ENCODE data around the gene RXYLT1. TPM values are rescaled to one million over a fixed set of nuclear protein-coding genes. Genes with fewer than 3 reads are reported as not detected.

Gene RXYLT1
- total RNA-seq, 3 donors from 2014 or later, result 16.0 to 20.2 (median 19.0) TPM

DNA sequence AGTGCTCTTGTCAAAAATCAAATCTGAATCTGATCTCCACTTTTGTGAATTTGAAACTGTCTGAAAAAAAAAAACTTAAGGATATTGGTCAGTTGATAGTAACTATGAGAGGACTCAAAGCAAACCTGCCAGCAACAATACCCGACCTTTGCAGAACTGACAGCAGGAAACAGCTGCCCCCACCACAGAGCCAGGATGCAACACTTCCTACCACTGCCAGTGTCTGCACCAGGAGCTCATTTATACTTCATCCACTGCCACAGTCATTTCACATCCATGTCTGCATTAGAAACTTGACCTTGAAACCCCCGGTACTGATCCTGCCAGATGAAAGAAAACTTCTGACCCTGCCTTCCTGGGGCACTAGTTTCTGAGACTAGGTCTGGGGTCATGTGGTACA, 27.4 kb upstream of the RXYLT1 start:
- DNase-seq (ENCODE audit: low spot score in 2 of 2), result no peak
- intact Hi-C loops (cut with DNase I; ENCODE audit: low total_unique reads), result no loop called here

DNA sequence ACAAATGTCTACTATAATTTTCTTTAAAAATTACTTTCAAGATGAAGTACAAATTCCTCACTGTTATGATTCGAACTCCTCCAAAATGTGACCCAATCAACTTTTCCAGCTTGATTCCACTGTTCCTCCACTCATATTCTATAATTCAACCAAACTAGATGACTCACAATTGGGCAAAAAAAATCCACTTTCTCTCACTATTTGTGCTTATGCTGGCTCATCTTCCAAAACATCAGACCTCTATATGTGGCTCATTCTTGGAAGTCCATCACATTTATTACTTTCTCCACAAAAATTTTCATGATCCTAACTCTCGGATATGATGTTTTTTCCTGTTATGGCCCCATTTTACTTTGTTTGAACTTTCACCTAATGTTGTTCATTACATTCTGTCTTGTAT, 26.9 kb upstream of the RXYLT1 start:
- H3K27me3 ChIP-seq, result no peaks in the 10 kb centered on the region
- intact Hi-C loops (cut with DNase I; ENCODE audit: low total_unique reads), result no loop called here
- no peaks in the 10 kb centered on the region for H3K4me1 ChIP-seq
- no peak overlapping the region for H3K27ac ChIP-seq
- DNase-seq (ENCODE audit: low spot score in 2 of 2), result no peak
- no peak for TF ChIP-seq POLR2AphosphoS5 (IDR thresholded peaks at IDR 0.05)
- no peak for TF ChIP-seq POLR2A (IDR thresholded peaks at IDR 0.05)
- TF ChIP-seq, protein P1, sequence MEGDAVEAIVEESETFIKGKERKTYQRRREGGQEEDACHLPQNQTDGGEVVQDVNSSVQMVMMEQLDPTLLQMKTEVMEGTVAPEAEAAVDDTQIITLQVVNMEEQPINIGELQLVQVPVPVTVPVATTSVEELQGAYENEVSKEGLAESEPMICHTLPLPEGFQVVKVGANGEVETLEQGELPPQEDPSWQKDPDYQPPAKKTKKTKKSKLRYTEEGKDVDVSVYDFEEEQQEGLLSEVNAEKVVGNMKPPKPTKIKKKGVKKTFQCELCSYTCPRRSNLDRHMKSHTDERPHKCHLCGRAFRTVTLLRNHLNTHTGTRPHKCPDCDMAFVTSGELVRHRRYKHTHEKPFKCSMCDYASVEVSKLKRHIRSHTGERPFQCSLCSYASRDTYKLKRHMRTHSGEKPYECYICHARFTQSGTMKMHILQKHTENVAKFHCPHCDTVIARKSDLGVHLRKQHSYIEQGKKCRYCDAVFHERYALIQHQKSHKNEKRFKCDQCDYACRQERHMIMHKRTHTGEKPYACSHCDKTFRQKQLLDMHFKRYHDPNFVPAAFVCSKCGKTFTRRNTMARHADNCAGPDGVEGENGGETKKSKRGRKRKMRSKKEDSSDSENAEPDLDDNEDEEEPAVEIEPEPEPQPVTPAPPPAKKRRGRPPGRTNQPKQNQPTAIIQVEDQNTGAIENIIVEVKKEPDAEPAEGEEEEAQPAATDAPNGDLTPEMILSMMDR (IDR thresholded peaks at IDR 0.05), result no peak
- H3K9me3 ChIP-seq, result no peaks in the 10 kb centered on the region
- H3K36me3 ChIP-seq, result no peaks in the 10 kb centered on the region
- no peak overlapping the region for H3K4me3 ChIP-seq

More for the DNA sequence above, 27.4 kb upstream of the RXYLT1 start:
- Histone ChIP-seq H3K4me3 (no peak overlapping the region), H3K9me3 (no peaks in the 10 kb centered on the region), H3K36me3 (no peaks in the 10 kb centered on the region), H3K27ac (no peak overlapping the region), H3K4me1 (no peaks in the 10 kb centered on the region), H3K27me3 (no peaks in the 10 kb centered on the region)
- TF ChIP-seq, protein P1 (IDR thresholded peaks at IDR 0.05), result no peak
- TF ChIP-seq POLR2A (IDR thresholded peaks at IDR 0.05), result no peak

DNA sequence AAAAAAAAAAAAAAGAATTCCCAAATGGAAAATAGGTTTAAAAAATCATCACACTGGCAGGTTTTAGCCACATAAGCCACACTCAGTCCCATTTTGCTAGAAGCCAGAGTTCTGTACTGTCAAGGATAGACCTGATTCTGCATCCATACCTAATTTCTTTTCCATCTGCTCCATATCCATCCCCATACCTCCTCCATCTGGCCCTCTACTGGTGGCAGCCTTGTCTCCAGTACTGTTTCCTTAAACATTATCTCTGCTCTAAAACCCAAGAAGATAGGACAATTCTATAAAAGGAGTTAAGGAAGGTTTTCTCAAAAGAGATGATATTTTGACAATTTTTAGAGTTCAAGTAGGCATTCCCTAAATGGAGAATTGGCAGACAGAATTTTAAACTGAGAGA, 26.0 kb upstream of the RXYLT1 start:
- no peak for TF ChIP-seq POLR2A (IDR thresholded peaks at IDR 0.05)
- TF ChIP-seq, protein P1 (IDR thresholded peaks at IDR 0.05), result no peak
- no peak for TF ChIP-seq POLR2AphosphoS5 (IDR thresholded peaks at IDR 0.05)
- no peaks in the 10 kb centered on the region for H3K9me3 ChIP-seq

DNA sequence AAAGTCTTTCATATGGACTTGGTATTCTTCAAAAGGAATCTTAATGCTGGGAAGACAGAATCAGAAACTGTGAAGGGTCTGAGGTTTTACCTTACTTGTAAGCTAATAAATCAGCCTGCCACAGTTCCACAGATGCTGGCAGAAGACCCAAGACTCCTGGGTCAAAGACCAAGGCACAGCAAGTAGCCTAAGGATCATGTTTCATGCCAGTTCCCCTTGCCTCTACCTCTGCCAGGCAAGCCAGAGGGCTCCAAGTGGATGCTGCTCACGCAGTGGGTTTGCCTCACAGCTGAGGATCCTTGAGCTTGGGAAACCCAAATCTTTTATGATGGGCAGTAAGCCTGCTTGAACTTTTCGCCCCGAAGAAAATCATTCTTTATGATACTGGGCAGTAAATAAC, 15.2 kb upstream of the RXYLT1 start:
- Histone ChIP-seq H3K36me3 (no peaks in the 10 kb centered on the region), H3K4me1 (no peaks in the 10 kb centered on the region), H3K4me3 (no peak overlapping the region), H3K27me3 (peaks cover 0 to 2% of the 10 kb centered on the region in 2 donors), H3K27ac (no peak overlapping the region), H3K9me3 (no peaks in the 10 kb centered on the region)
- TF ChIP-seq POLR2AphosphoS5 (IDR thresholded peaks at IDR 0.05) (no peak), POLR2A (IDR thresholded peaks at IDR 0.05) (no peak)
- TF ChIP-seq, protein P1 (IDR thresholded peaks at IDR 0.05), result no peak
- intact Hi-C loops (cut with DNase I; ENCODE audit: low total_unique reads), result no loop called here
- no peak for DNase-seq (ENCODE audit: low spot score in 2 of 2)

More for the DNA sequence above, 26.0 kb upstream of the RXYLT1 start:
- H3K27me3 ChIP-seq, result no peaks in the 10 kb centered on the region
- H3K27ac ChIP-seq, result no peak overlapping the region
- intact Hi-C loops (cut with DNase I; ENCODE audit: low total_unique reads), result no loop called here
- no peaks in the 10 kb centered on the region for H3K4me1 ChIP-seq
- H3K36me3 ChIP-seq, result no peaks in the 10 kb centered on the region
- DNase-seq (ENCODE audit: low spot score in 2 of 2), result no peak
- H3K4me3 ChIP-seq, result no peak overlapping the region

DNA sequence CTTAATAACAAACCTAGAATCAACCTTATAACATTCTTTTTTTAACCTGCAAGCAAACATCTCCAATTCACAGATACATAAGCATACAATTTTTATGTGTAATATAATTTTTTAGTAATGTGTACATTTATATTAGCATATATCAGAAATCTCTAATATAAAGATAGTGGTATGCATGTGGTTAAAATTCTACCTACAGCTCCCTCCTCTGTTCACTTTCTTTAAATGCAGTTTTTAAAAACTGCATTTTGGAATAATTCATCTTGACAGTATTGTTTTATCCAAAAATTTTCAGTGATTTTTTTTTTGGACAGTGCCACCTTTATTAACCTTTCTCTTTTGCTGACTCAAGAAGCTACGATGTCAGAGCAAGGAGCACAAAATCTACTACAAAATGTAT, 13.2 kb upstream of the RXYLT1 start:
- H3K36me3 ChIP-seq, result no peaks in the 10 kb centered on the region
- H3K4me1 ChIP-seq, result no peaks in the 10 kb centered on the region
- no peaks in the 10 kb centered on the region for H3K9me3 ChIP-seq
- H3K27ac ChIP-seq, result no peak overlapping the region
- DNase-seq (ENCODE audit: low spot score in 2 of 2), result no peak
- intact Hi-C loops (cut with DNase I; ENCODE audit: low total_unique reads), result no loop called here
- TF ChIP-seq, protein P1 (IDR thresholded peaks at IDR 0.05), result no peak
- no peak for TF ChIP-seq POLR2AphosphoS5 (IDR thresholded peaks at IDR 0.05)
- TF ChIP-seq POLR2A (IDR thresholded peaks at IDR 0.05), result no peak
- no peak overlapping the region for H3K4me3 ChIP-seq
- peaks cover 0 to 2% of the 10 kb centered on the region in 2 donors for H3K27me3 ChIP-seq

Data from breast epithelium (tissue), 4 donors.